ENCODE data around the gene RNF157. TPM values are rescaled to one million over a fixed set of nuclear protein-coding genes. Genes with fewer than 3 reads are reported as not detected.

The RNF157 gene
- total and polyA plus RNA-seq, 2 of the 4 experiments (the other 2 are of a cell fraction) = 0.54 to 1.3 TPM

DNA sequence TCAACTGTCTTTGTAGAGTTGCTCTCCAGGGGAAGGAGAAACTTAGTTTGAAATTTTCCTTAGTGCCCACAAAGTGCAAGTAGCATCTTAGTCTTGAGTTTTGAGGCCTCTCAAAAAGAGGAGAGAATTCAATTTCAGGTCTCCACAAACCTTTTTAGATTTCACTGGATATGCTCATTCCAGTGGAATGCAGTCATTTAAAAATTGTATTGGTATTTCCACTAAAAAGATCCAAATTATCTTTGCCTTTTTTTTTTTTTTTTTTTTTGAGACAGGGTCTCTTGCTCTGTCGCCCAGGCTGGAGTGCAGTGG lies 92.3 kb downstream of the RNF157 start:
- no peak overlapping the region for H4K5ac ChIP-seq (ENCODE audit: low read depth, low read length)
- BruUV-seq (replicated peaks) = no TSS peak
- H4K91ac ChIP-seq (ENCODE audit: insufficient read depth, low read depth, low read length) = no peak overlapping the region
- H4K8ac ChIP-seq (ENCODE audit: low read depth in 2 of 2, low read length in 2 of 2) = no peak overlapping the region
- in situ Hi-C loops (cut with MboI; ENCODE audit: low sequenced_read_pairs) (no loop called here), intact Hi-C loops (cut with micrococcal nuclease) (no loop called here), dilution Hi-C loops (cut with HindIII; ENCODE audit: low sequenced_read_pairs, unreplicated experiment) (no loop called here)
- POLR2A ChIA-PET (ENCODE audit: unreplicated experiment) = no interaction called here
- no peaks in the 10 kb centered on the region for H3K79me1 ChIP-seq (ENCODE audit: low read depth in 1 of 2, low read length in 2 of 2)
- no peak overlapping the region for H3K18ac ChIP-seq (ENCODE audit: low read depth, low read length)
- no peak overlapping the region for H3K27ac ChIP-seq (ENCODE audit: insufficient read depth, low read length)
- TF ChIP-seq CHD1 (IDR thresholded peaks at IDR 0.05; ENCODE audit: low read depth, low read length) (no peak), NFE2L2 (IDR thresholded peaks at IDR 0.05; ENCODE audit: low read depth, low read length) (no peak), MAZ (IDR thresholded peaks at IDR 0.05; ENCODE audit: borderline replicate concordance, low read depth, low read length) (no peak), CEBPB (IDR thresholded peaks at IDR 0.05; ENCODE audit: low read depth, low read length) (no peak), MAFK (IDR thresholded peaks at IDR 0.05; ENCODE audit: low read depth, low read length) (no peak), POLR2A (IDR thresholded peaks at IDR 0.05; ENCODE audit: low read depth, low read length) (no peak), RAD21 (IDR thresholded peaks at IDR 0.05; ENCODE audit: low read length) (no peak), BHLHE40 (IDR thresholded peaks at IDR 0.05; ENCODE audit: low read depth, low read length) (no peak), MXI1 (IDR thresholded peaks at IDR 0.05; ENCODE audit: borderline replicate concordance, low read depth, low read length) (no peak), RCOR1 (IDR thresholded peaks at IDR 0.05; ENCODE audit: insufficient replicate concordance, low read length) (no peak), FOS (IDR thresholded peaks at IDR 0.05; ENCODE audit: low read depth, low read length) (no peak), SMC3 (IDR thresholded peaks at IDR 0.05; ENCODE audit: low read depth, low read length) (no peak), RFX5 (IDR thresholded peaks at IDR 0.05; ENCODE audit: low read depth, low read length) (no peak)
- TF ChIP-seq, protein P1, sequence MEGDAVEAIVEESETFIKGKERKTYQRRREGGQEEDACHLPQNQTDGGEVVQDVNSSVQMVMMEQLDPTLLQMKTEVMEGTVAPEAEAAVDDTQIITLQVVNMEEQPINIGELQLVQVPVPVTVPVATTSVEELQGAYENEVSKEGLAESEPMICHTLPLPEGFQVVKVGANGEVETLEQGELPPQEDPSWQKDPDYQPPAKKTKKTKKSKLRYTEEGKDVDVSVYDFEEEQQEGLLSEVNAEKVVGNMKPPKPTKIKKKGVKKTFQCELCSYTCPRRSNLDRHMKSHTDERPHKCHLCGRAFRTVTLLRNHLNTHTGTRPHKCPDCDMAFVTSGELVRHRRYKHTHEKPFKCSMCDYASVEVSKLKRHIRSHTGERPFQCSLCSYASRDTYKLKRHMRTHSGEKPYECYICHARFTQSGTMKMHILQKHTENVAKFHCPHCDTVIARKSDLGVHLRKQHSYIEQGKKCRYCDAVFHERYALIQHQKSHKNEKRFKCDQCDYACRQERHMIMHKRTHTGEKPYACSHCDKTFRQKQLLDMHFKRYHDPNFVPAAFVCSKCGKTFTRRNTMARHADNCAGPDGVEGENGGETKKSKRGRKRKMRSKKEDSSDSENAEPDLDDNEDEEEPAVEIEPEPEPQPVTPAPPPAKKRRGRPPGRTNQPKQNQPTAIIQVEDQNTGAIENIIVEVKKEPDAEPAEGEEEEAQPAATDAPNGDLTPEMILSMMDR (conservative IDR thresholded peaks at IDR 0.05; ENCODE audit: low read depth, low read length) = no peak
- TF ChIP-seq, protein P2, sequence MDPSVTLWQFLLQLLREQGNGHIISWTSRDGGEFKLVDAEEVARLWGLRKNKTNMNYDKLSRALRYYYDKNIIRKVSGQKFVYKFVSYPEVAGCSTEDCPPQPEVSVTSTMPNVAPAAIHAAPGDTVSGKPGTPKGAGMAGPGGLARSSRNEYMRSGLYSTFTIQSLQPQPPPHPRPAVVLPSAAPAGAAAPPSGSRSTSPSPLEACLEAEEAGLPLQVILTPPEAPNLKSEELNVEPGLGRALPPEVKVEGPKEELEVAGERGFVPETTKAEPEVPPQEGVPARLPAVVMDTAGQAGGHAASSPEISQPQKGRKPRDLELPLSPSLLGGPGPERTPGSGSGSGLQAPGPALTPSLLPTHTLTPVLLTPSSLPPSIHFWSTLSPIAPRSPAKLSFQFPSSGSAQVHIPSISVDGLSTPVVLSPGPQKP (IDR thresholded peaks at IDR 0.05; ENCODE audit: borderline replicate concordance, low read depth, low read length) = no peak
- TF ChIP-seq, protein P3, sequence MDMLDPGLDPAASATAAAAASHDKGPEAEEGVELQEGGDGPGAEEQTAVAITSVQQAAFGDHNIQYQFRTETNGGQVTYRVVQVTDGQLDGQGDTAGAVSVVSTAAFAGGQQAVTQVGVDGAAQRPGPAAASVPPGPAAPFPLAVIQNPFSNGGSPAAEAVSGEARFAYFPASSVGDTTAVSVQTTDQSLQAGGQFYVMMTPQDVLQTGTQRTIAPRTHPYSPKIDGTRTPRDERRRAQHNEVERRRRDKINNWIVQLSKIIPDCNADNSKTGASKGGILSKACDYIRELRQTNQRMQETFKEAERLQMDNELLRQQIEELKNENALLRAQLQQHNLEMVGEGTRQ (IDR thresholded peaks at IDR 0.05; ENCODE audit: low read depth, low read length) = no peak
- H2BK15ac ChIP-seq (ENCODE audit: low read depth, low read length) = no peak overlapping the region
- no peak overlapping the region for H2AK5ac ChIP-seq (ENCODE audit: low read depth, low read length)
- H3K4ac ChIP-seq (ENCODE audit: low read depth, low read length) = no peak overlapping the region
- no peak overlapping the region for H3K4me2 ChIP-seq (ENCODE audit: low read depth, low read length)
- H3K23ac ChIP-seq (ENCODE audit: low read depth, low read length) = no peak overlapping the region
- H4K20me1 ChIP-seq (ENCODE audit: insufficient read depth, low read length) = no peaks in the 10 kb centered on the region
- H2BK120ac ChIP-seq (ENCODE audit: low read depth, low read length) = no peak overlapping the region
- no CpG with 5 or more reads among the region's 1 CpG for WGBS, 2 experiments (ENCODE audit: extremely low coverage in 2 of 2, insufficient read length in 1 of 2)
- H3K4me1 ChIP-seq (ENCODE audit: control insufficient read depth, insufficient read depth, low read length) = no peaks in the 10 kb centered on the region; the same call in 1 of the 2 replicates
- H3K36me3 ChIP-seq (ENCODE audit: control insufficient read depth, insufficient read depth, low read length) = no peaks in the 10 kb centered on the region
- no peak overlapping the region for H3K9ac ChIP-seq (ENCODE audit: low read depth, low read length)
- no peak overlapping the region for H3K56ac ChIP-seq (ENCODE audit: extremely low read depth, insufficient read depth, low read length)
- H3K9me3 ChIP-seq (ENCODE audit: control insufficient read depth, insufficient read depth, low read length) = no peaks in the 10 kb centered on the region
- H3K4me3 ChIP-seq (ENCODE audit: insufficient read depth, low read depth, low read length) = no peak overlapping the region
- DNase-seq (no peak), ATAC-seq (ENCODE audit: low read depth) (no peak)
- no peak overlapping the region for H2BK5ac ChIP-seq (ENCODE audit: low read depth, low read length, poor library complexity, severe bottlenecking)
- H2BK20ac ChIP-seq (ENCODE audit: low read depth, low read length) = no peak overlapping the region
- H2AFZ ChIP-seq (replicated peaks; ENCODE audit: low read length, poor library complexity) = no peak overlapping the region
- H3K9me1 ChIP-seq (ENCODE audit: insufficient read depth, low read length) = no peaks in the 10 kb centered on the region; the same call in 1 of the 2 replicates
- CTCF ChIA-PET = interaction anchor here (0.7 kb wide), 1 partner anchor 350 kb away, joined by 8 read pairs; no protein-coding TSS in a partner anchor
- H3K27me3 ChIP-seq (ENCODE audit: control insufficient read depth, insufficient read depth, low read length) = peaks cover 7% of the 10 kb centered on the region
- H3K14ac ChIP-seq (replicated peaks; ENCODE audit: low read depth, low read length) = no peak overlapping the region
- H2AK9ac ChIP-seq (replicated peaks; ENCODE audit: low read depth, low read length, poor library complexity) = no peak overlapping the region

Data from IMR-90 (cell line).